ENCODE data around the gene MOB3B.

The MOB3B gene

DNA sequence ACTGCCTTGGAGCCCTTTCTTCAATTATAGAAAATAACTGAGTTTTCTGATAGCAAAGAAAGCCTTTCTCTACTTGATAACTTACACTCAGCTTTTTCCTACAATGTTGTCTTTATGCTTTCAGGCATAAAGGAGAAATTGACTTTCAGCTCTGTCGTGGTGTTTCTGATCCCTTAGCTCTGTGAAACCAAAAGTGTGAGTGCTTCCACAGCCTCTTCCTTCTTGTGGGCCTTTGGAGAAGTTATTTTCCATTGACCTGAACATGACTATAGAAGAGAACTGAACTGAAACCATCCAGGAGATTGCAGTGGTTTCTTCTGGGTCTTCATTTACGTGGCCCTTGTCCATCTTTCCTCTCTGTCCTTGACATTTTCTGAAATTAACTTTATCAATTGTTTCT lies 173.2 kb downstream of the MOB3B start:
- no peak for DNase-seq

DNA sequence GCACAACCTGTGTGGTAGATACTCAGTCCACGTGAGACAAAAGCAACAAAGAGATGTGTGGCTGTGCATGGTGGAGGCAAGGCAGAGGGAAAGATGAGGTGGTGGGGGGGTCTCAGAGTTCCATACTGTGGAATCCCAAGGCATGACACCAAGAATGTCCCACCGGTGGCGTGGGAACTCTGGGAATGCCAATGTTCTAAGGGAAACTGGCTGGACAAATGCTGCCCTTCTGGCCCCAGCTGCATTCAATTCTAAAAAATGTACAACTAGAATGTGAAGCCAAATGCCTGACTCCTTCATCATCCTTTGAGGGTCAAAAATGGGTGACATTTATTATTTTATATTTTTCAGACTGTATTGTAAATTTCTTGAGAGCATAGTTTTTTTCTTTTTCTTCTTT lies 174.4 kb downstream of the MOB3B start:
- no peak for DNase-seq

DNA sequence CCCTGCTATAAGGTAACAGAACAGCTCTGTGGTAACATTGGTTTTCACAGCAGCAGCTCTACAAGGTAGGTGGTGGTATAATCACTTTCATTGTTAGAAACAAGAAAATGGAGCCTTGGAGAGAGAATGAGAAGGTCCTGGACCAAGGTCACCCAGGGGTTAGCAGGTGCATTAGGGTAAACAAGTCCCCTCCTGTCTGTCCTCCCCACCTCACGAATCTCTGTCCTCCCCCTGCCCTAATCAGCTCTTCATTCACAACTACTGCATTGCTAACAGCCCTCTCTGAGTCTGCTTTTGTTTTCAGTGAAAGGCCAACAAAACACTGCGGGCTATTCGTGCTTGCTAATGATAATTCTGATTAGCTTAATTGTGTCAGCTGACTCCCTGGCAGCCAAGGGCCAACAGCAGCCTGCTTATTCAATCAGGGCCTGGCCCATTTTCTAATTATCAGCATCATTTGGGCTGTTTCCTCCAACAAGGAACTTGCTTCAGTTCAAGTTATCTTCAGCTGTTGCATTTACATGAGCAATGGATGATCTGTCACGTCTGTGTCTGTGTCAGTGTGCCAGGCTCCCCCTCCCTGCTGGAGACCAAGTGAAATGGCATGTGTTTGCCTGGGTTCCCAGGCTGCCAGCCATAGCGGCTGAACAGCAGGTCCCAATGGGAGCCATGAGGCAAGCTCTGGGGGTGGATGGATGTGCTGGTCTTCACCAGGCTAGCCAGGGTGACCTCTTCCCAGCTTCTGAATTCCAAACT lies 176.0 kb downstream of the MOB3B start:
- no peak for DNase-seq

DNA sequence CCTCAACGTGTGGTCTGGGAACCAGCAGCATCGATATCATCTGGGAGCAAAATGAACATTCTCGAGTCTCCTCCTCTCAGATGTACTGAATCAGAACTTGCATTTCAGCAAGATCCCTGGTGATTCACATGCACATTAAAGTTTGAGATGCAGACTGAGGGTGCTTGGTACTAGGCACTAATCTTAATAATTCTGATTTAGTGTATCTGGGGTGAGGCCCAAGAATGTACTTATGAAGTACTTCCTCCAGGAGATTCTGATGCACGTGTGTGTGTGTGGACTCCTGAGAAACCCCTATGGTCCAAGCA lies 176.5 kb downstream of the MOB3B start:
- no peak for DNase-seq

DNA sequence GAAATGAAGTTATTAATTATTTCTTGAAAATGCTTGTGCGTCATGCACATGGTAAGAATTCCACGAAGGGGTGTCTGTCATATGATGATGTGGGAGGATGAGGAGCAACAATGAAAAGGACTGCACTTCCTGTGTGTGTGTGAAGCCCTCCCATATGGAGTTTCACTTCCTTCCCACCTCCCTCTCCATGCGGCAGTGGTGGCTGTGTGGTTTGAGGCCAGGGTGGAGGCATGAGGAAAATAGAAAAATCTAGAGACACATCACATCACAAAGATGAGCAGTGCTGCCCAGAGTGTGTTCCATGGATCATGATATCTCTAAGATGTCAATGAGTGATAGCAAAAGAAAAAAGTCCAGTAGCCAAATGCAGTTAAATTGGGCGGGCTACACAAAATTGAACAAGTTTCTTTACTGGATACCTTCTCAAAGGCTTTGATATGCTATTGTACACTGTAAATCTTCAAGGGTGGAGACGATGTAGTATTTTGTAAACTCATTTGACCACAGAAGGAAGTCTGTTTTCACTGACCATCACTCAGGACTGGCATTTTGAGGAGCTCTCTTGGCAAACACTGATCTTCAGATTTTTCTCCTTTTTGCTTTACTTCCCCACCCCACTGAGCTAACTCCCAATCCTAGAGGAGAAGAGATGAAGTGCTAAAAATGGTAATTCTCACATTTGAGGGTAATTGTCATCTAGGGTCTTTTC lies 177.0 kb downstream of the MOB3B start:
- DNase-seq = no peak

DNA sequence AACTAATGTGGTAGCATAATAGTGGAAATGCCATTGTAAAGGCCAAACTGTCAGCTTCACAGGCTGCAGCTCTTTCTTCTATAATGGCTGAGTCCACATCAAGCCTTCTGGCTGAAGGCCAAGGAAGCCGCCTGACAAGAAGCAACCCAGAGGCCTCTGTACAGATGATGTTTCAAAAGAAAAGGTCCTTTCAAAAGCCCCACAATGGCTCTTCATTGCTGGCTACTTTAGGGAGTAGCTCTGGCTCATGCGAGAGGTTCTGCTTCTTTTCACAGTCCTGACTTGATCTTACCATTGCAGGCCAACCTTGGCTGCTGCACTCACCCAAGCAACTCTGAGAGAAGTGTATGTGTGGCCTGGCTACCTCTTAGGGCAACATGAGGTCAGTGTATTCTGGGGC lies 178.2 kb downstream of the MOB3B start:
- no peak for DNase-seq

DNA sequence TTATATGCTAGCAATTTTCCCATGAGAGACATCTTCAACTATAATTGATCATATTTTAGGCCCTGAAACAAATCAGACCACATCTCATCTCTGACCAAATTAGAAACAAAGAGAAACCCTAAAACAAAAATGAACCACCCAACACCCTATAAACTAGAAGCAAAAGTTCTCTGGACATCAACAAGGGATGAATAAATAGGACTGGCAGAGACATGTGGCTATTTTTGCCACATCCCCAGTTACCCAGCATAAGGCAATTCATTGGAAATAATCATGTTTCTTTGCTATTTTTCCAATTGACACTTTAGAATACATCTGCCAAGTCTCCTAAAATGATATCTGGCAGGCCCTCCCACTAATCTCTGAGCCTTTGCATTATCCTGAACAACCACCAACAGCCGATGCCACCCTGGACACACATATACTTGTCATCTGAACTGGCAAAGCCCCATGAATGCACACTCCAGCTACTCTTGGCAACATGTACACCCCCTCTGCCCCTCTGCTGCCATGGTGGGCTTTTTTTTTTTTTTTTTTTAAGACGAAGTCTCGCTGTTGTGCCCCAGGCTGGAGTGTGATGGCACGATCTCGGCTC lies 179.1 kb downstream of the MOB3B start:
- DNase-seq = no peak

DNA sequence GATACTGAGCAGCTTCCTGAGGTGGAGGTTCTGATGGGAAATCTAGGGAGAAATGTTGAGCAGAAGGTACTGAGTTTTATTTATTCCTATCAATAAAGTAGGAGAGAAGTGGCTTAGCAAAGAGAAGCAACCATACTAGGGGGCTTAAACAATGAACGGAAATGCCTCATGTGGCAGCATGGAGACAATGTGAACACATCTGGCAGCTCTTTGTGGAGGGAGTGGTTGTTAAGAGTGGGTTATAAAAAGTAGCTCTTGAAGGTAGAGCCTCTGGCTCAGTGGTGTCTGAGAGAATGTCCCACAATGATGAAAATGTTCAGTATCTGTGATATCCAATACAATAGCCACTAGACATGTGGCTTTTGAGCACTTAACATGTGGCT lies 179.9 kb downstream of the MOB3B start:
- DNase-seq = no peak

DNA sequence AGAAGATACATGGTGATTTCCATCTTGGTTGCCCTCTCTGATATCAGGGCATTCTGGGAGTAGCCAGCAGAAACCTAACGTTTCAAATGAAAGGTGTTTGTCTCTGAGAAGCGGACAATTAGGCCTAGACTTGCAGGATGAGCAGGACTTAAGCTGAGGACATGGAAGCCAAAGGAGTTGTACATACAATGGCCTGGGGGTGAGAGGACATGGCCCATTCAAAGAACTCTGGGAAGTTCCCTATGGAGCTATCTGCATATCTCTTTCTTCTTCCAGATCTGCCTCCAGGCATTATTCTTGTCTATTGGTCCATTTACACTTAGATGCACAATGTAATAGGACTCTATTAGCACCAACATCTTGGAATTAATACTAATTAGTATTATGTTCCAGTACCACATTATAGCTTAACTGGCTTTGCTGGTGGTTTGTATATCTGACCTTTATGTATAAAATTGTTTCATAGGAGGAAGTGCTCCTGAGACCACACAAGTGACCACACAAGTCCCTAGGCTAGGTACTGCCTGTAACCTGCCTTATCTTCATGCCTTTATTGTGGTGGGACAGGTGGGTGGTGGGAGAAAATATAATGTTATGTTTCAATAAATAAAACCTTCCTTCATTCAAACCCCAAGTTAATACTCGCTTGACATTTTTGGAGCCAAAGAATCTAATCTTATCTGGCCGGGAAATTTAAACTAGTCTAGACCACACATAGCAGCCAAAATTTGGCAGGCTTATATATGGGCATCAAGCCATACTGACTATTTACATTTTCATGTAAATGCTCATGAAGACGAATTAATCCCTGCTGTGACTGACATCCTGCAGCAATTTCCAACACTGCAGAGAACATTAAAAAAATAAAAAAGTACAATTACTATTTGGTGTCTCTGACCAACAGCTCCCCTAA lies 180.6 kb downstream of the MOB3B start:
- no peak for DNase-seq

DNA sequence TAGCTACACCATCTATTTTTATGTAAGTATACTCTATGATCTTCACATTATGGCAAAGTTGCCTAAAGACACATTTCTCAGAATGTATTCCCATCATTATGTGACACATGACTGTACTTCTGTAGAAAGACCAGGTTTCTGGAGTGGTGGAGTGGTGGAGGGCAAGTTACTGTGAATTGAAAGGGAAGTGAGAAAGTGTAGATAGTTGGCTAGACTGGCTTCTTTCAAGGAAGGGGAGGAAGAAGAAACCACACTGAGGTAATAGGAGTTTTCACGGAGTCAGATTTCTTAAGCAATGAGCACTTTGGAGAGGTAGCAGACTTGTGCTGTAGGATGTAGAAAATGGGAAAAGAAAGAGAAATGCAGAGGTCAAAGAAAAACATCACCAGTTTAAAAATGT lies 181.7 kb downstream of the MOB3B start:
- no peak for DNase-seq

DNA sequence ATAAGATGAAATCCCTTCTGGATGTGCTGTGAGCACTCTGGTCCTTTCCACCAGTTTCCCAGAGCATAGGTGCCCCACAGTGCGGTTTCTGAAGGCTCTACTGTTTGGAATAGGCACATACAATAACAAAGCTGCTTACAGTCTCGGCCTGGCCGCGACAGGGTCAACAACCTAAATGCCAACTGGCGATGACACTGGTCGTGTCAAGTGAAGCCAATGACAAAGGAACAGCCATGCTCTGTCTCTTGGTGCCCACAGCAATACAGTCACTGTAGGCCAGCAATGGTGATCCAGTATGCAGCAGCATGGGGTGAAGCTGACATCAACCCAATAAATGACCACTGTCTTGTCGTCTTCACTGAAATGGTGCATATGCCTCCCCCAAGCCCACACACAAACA lies 184.8 kb downstream of the MOB3B start:
- DNase-seq = no peak

DNA sequence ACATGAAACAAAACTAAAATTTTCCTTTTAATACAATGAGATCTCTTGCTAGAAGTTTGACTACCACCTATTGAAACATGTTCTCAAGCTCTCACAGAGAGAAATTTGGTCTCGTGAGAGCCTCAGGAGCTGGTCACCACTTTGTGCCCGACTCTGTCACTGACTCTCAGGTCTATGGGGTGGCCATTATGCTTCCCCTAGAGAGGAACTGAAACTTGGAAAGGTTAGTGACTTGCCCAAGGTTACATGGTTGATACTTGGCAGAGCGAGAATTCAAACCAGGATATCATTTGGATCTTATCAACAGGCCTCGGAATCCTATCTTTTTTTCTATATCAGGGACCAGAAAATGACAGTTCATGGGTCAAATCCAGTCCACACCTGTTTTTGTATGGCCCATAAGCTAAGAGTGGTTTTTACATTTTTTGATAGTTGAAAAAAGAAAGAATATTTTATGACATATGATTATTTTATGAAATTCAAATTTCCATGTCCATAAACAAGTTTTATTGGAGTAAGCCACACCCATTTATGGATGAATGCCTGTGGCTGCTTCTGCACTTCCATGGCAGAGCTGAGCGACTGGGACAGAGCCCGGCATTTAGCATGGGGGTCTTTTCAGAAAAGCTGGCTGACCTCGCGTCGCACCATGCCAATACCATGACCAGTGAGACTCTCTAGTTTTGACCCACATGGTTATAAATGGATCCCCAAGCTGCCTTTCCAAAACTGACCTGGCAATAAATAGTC lies 187.9 kb downstream of the MOB3B start:
- no peak for DNase-seq

DNA sequence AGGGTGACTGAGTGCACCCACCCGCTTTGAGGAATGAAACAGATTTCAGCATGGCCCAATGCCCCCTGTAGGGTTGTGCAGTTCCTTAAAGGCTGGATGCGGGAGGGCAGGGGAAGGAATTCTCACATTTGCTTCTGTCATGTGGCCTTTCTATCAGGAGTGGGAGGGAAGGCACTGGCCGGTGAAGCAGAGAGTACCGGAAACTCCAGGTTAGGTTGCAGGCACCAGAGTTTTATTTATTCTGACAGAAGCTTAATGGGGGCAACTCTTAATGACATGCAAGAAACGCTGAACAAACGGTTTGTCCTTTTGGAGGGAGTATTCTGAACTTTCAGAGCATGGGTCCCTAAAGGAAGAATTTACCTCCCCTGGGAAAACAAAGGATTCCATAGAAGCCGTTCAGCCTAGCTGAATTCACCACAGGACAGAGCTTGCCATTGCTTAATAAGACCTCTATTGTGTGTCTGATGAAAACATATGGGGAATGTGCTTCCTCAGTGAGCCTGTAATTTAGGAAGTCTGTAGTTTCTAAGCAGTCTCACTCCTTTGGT lies 188.6 kb downstream of the MOB3B start:
- DNase-seq = no peak

DNA sequence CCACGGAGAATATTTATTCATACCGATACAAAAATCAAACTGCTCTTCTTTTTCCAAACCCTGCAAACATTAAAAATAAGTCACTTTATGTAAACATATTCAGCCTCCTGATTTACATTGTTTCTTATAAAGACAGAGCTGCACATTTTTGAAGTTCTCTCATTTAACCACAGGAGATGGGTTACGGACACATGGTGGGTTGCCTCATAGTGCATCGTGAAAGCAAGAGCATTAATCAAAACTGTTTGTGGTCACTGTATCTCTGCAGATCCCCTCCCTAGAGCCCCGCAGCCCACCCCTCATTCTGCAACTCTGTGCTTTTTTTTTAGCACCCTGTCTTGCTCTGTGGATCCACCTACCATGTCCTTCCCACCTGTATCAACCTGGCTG lies 189.3 kb downstream of the MOB3B start:
- no peak for DNase-seq

DNA sequence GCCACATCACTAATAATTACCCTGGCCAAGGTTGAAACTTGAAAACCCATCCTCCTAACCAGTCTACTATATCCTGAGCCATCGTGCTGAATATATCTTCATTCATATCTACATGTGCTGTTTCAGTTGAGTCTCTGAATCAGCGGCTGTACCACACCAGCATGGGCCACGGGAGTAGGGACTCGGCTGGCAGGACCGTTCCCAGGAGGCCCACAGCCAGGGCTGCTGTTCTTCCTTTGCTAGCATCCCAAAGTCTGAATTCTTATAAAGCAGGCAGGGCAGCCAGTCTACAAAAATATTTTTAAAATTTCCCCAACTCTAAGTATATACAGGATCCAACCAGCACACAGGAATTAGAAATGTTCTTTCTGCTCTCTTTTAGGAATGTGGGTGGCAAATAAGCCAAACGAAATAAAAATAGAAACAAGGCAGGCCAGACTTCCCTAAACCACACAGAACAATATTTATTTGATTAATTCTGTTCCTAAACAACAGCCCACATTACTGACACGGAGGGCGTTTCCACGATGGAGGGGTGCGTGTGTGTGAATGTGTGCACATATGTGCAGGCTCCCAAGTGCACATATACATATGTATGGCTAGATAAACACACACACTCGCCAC lies 189.8 kb downstream of the MOB3B start:
- DNase-seq = no peak

DNA sequence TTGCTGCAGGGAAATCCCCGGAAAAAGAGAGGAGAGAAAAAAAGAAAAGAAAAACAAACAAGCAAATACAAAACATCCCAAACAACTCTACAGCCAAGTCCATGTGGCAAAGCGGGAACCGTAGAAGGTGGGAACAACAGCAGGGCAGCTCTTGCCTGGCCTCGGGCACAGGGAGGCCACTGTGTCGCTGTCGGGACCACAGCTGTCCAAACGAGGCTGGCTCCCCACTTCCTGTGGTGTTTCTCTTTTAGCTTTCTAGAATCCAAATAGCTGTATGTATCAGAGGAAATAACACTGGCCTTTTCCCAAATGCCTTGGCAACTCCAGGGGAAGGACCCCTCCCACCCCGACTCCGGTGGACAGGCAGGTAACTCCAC lies 191.1 kb downstream of the MOB3B start:
- no peak for DNase-seq

DNA sequence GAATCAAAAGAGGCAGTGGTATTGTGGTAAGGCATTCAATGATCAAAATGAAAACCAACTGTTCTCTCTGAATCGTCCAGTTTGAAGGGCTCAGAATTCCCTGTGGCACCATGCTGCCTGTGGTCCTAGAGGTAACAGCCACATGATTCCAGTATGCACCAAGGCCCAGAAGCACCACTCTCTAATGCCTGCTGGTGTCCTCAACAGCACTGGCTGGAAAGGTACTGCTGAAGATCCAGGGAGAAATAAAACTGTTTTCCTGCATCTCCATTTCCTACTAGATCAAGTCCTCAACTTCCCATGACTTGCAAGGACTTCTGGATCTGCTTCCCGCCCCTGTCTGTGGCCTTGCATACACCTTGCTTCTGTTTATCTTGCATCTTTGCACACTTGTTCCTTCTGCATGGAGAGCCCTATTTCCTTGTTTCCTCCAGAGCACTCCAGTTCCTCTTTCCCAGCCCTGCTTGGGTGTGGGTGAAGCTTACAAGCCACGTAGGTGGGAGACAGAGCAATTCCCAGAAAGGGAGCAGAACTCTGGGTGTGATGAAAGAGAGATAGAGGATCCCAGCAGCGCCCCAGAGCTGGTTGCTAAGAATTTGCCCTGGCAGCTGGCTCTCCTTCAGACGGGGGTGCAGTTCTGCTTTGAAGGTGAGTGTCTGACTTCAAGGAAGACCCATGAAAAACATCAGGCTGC lies 191.6 kb downstream of the MOB3B start:
- DNase-seq = no peak

DNA sequence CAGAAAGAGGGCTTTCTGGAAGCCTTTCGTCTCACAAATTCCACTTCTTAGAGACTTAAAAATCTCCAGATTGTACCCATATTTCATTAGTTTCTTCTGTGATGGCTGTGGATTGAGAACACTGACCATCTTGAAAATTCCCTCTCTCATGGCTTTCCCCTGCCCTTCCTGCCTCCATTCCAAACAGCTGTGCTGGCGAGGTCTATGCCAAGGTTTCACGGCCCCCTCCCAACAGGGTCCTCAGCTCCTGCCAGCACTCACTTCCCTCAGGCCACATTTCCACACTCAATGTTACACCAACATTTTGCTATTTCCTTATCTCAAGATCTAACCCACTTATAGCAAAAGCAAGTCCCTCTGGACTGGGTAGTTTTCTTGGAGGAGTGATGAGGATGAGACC lies 192.4 kb downstream of the MOB3B start:
- DNase-seq = no peak

DNA sequence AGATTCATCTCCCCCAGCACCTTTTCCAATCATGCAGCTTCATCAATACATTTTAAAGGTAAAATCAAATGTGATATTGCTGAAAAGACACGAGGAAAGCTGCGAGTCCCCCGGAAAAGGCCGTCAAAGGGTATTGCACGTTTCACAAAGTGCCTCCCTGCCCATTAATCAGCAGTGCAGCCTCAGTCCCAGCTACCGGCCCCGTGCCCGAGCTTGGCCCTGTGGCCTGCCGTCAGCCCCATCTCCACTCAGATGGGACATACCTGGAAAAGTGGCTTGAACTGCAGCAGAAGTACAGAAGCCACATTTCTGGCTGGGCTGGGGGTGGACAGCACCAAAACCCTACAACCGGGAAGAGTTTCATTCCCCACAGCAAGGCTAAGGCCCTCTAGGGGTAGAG lies 192.8 kb downstream of the MOB3B start:
- DNase-seq = no peak

DNA sequence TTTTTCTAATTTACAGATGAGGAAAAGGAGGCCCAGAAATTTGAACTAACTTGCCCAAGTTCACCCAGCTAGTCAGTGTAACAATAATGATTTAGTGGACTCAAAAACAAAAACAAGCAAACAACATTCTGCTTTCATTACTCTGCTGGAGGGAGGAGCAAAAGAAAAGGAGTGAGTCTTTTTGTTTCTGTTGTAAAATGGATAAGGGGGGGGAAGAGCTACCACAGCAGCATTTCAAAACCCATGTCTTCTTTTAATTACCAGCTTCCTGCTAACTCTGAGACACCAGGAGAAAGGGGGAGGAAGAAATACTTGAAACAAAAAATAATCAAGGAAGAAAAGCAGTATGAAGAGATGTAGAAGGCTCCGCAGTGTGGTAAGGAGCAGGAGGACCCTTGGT lies 193.5 kb downstream of the MOB3B start:
- no peak for DNase-seq

DNA sequence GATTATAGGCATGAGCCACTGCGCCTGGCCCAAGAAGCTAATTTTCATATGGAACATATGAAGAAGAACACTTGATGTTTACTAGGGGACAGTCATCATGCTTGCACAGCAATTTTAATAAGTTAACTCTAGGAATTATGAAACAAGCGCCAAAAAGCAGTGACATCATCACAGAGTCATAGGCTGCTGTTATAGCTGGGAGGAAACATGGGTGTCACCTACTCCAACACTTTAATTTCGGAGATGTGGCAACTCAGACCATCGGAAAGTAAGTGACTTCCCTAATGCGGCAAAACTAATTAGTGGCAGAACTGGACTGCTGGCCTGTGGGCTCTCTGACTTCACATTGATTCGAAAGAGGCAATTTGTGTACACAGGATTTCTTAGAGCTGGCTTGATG lies 194.5 kb downstream of the MOB3B start:
- DNase-seq = no peak

Measured in T-helper 2 cell (primary cell).